D721Med (cell line): ENCODE data around the gene IQCH.
A peak's percentile ranks its signal among the peaks of the same experiment; 100 is the strongest.

Source experiments
- DNase-seq: peaks from one replicate; pipeline ENCODE4 v3.0.0; 2011; ENCODE audit warnings: low spot score; ENCODE audit not compliant: insufficient read length
- FAIRE-seq: peaks from 2 replicates; lab custom pipeline; 2011; peaks lifted over from hg19 to GRCh38; lab: Jason Lieb, UNC
- CTCF ChIP-seq: IDR thresholded peaks from 2 replicates; pipeline ENCODE4 v1.5.1; 2012; ENCODE audit warnings: mild to moderate bottlenecking, control low read depth; ENCODE audit not compliant: insufficient read depth; ENCODE audit errors: missing control alignments

The IQCH gene

GRCh38 chr15:67303490-67304363, 49.1 kb downstream of the IQCH start:
- DNase-seq: no peak
- TF ChIP-seq CTCF: peak; percentile 41
- no peak for FAIRE-seq

GRCh38 chr15:67304778-67305177, 50.2 kb downstream of the IQCH start:
- FAIRE-seq: no peak

GRCh38 chr15:67305506-67305905, 50.9 kb downstream of the IQCH start:
- no peak for TF ChIP-seq CTCF
- FAIRE-seq (no peak), DNase-seq (no peak)

More at GRCh38 chr15:67304778-67305177, 50.2 kb downstream of the IQCH start:
- no peak for TF ChIP-seq CTCF
- no peak for DNase-seq

- no peak for TF ChIP-seq CTCF
Observed at GRCh38 chr15:67307156-67307555, 52.6 kb downstream of the IQCH start.

GRCh38 chr15:67307889-67308597, 53.5 kb downstream of the IQCH start:
- TF ChIP-seq CTCF: no peak
- no peak for DNase-seq
- FAIRE-seq: no peak

More at GRCh38 chr15:67307156-67307555, 52.6 kb downstream of the IQCH start:
- DNase-seq (no peak), FAIRE-seq (no peak)

GRCh38 chr15:67311731-67312130, 57.1 kb downstream of the IQCH start:
- DNase-seq (no peak), FAIRE-seq (no peak)
- TF ChIP-seq CTCF: no peak
